Liver (tissue), 9 donors: ENCODE measurements around the gene PIGV. TPM values are rescaled to one million over a fixed set of nuclear protein-coding genes. Genes with fewer than 3 reads are reported as not detected.
A peak's percentile ranks its signal among the peaks of the same experiment; 100 is the strongest.

Experiments used
- DNase-seq: peaks from one replicate; pipeline ENCODE4 v3.0.0-alpha.2; 2017; ENCODE audit warnings: low spot score
- H3K27ac ChIP-seq, 2 donors: one replicate each; pipeline ENCODE4 v1.7.0; 2013; ENCODE audit warnings: inconsistent platforms in 2 of 2, low read length in 2 of 2, control low read depth in 1 of 2, low read depth in 1 of 2, mild to moderate bottlenecking in 1 of 2
- H3K27me3 ChIP-seq, 4 donors: one replicate each; pipeline versions ENCODE4 v1.6.1 to v1.7.0; 2013; ENCODE audit warnings: low read length in 3 of 4, inconsistent platforms in 1 of 4, mild to moderate bottlenecking in 1 of 4, moderate library complexity in 1 of 4; ENCODE audit not compliant: control insufficient read depth in 4 of 4, insufficient read depth in 4 of 4
- H3K36me3 ChIP-seq, 4 donors: one replicate each; pipeline versions ENCODE4 v1.6.1 to v1.7.0; 2013; ENCODE audit warnings: low read length in 3 of 4, mild to moderate bottlenecking in 3 of 4, low read depth in 1 of 4, moderate library complexity in 1 of 4; ENCODE audit not compliant: control insufficient read depth in 4 of 4, insufficient read depth in 3 of 4
- H3K4me1 ChIP-seq, 4 donors: one replicate each; pipeline versions ENCODE4 v1.6.1 to v1.7.0; 2013; ENCODE audit warnings: low read length in 3 of 4, mild to moderate bottlenecking in 3 of 4, moderate library complexity in 1 of 4; ENCODE audit not compliant: control insufficient read depth in 4 of 4, insufficient read depth in 4 of 4
- H3K4me3 ChIP-seq, 3 donors: one replicate each; pipeline versions ENCODE4 v1.6.1 to v1.7.0; 2013; ENCODE audit warnings: low read length in 3 of 3, control low read depth in 1 of 3, low read depth in 1 of 3, mild to moderate bottlenecking in 1 of 3
- H3K9ac ChIP-seq, 2 donors: one replicate each; pipeline ENCODE4 v1.7.0; 2013; ENCODE audit warnings: low read length in 2 of 2, mild to moderate bottlenecking in 2 of 2, moderate library complexity in 2 of 2, control low read depth in 1 of 2, low read depth in 1 of 2
- H3K9me3 ChIP-seq, 4 donors: one replicate each; pipeline versions ENCODE4 v1.6.1 to v1.7.0; 2013; ENCODE audit warnings: low read length in 3 of 4; ENCODE audit not compliant: control insufficient read depth in 4 of 4
- EGR1 ChIP-seq, 2 donors: IDR thresholded peaks; 2 replicates each; pipeline ENCODE4 v1.6.1; 2016 to 2018; ENCODE audit warnings: antibody characterized with exemption in 2 of 2, low read depth in 2 of 2
- FOXA1 ChIP-seq: IDR thresholded peaks from 2 replicates; pipeline ENCODE4 v1.6.1; 2016; ENCODE audit warnings: antibody characterized with exemption
- FOXA2 ChIP-seq: IDR thresholded peaks from 2 replicates; pipeline ENCODE4 v1.6.1; 2016; ENCODE audit warnings: antibody characterized with exemption
- GABPA ChIP-seq, 2 donors: IDR thresholded peaks in 1 of 2; conservative IDR thresholded peaks in 1 of 2; 2 replicates each; pipeline ENCODE4 v1.6.1; 2016; ENCODE audit warnings: antibody characterized with exemption in 2 of 2, mild to moderate bottlenecking in 1 of 2, moderate library complexity in 1 of 2
- HNF4A ChIP-seq, 2 donors: conservative IDR thresholded peaks; 2 replicates each; pipeline ENCODE4 v1.6.1; 2016; ENCODE audit warnings: antibody characterized with exemption in 2 of 2, mild to moderate bottlenecking in 2 of 2
- HNF4G ChIP-seq: IDR thresholded peaks from 2 replicates; pipeline ENCODE4 v1.6.1; 2016; ENCODE audit warnings: antibody characterized with exemption
- JUND ChIP-seq, 2 donors: IDR thresholded peaks; 2 replicates each; pipeline ENCODE4 v1.6.1; 2016; ENCODE audit warnings: antibody characterized with exemption in 2 of 2
- MAX ChIP-seq: IDR thresholded peaks from 2 replicates; pipeline ENCODE4 v1.6.1; 2016; ENCODE audit warnings: antibody characterized with exemption
- NR2F2 ChIP-seq: IDR thresholded peaks from 2 replicates; pipeline ENCODE4 v1.6.1; 2016; ENCODE audit warnings: antibody characterized with exemption
- RAD21 ChIP-seq, 2 donors: IDR thresholded peaks; 2 replicates each; pipeline ENCODE4 v1.6.1; 2016; ENCODE audit warnings: antibody characterized with exemption in 2 of 2, mild to moderate bottlenecking in 2 of 2
- REST ChIP-seq: IDR thresholded peaks from 2 replicates; pipeline ENCODE4 v1.6.1; 2016; ENCODE audit warnings: antibody characterized with exemption, mild to moderate bottlenecking
- RXRA ChIP-seq, 2 donors: IDR thresholded peaks; 2 replicates each; pipeline ENCODE4 v1.6.1; 2017 to 2018; ENCODE audit warnings: antibody characterized with exemption in 2 of 2, mild to moderate bottlenecking in 1 of 2
- SP1 ChIP-seq: IDR thresholded peaks from 2 replicates; pipeline ENCODE4 v1.6.1; 2018; ENCODE audit warnings: antibody characterized with exemption, mild to moderate bottlenecking
- TAF1 ChIP-seq: conservative IDR thresholded peaks from 2 replicates; pipeline ENCODE4 v1.6.1; 2016; ENCODE audit warnings: antibody characterized with exemption, mild to moderate bottlenecking
- YY1 ChIP-seq: IDR thresholded peaks from 2 replicates; pipeline ENCODE4 v1.6.1; 2016; ENCODE audit warnings: antibody characterized with exemption, mild to moderate bottlenecking
- WGBS: extraction: QIAGEN DNeasy Blood & Tissue Kit; methylation state at CpG from one replicate; pipeline ENCODE4 v1.1.7; 2013; 5-methylcytosine and 5-hydroxymethylcytosine counted together
- polyA plus RNA-seq, 2 donors: library from polyadenylated mRNA; stranded (reverse) in 1 of 2; unstranded in 1 of 2; fragments of 200-250 nt in 1 of 2; fragments of >200 nt in 1 of 2; fragmentation: Nextera tagmentation in 1 of 2; extraction: Ambion mirVana in 1 of 2; gene quantifications; one replicate each; pipeline versions ENCODE4 v1.2.1 to v1.2.3, GENCODE V29; 2013 to 2015
- total RNA-seq, 2 donors: library from RNA; depleted of rRNA; stranded (reverse); fragments of >200 nt; gene quantifications; one replicate each; pipeline ENCODE4 v1.2.3, GENCODE V29; 2014
- TF ChIP-seq, protein P1 (sequence below): IDR thresholded peaks from 2 replicates; pipeline ENCODE4 v1.6.1; 2016; ENCODE audit warnings: antibody characterized with exemption
- TF ChIP-seq, protein P2 (sequence below): IDR thresholded peaks from 2 replicates; pipeline ENCODE4 v1.6.1; 2016; ENCODE audit warnings: antibody characterized with exemption
- TF ChIP-seq, protein P3 (sequence below): fragments of 150-350 bp; IDR thresholded peaks from 2 replicates; pipeline ENCODE4 v1.5.1; 2017; ENCODE audit warnings: improper control_type of control experiment, low read depth, low read length; ENCODE audit not compliant: missing input control
- donor health status: healthy.
- donor health status: healthy.
- donor health status: healthy.
- donor health status: healthy.
- donor health status: healthy.

The PIGV gene
- total and polyA plus RNA-seq, 4 donors, result 13.9 to 24.3 (median 14.8) TPM

- TF ChIP-seq FOXA2, result peak; percentile 55
- TF ChIP-seq, protein P1, sequence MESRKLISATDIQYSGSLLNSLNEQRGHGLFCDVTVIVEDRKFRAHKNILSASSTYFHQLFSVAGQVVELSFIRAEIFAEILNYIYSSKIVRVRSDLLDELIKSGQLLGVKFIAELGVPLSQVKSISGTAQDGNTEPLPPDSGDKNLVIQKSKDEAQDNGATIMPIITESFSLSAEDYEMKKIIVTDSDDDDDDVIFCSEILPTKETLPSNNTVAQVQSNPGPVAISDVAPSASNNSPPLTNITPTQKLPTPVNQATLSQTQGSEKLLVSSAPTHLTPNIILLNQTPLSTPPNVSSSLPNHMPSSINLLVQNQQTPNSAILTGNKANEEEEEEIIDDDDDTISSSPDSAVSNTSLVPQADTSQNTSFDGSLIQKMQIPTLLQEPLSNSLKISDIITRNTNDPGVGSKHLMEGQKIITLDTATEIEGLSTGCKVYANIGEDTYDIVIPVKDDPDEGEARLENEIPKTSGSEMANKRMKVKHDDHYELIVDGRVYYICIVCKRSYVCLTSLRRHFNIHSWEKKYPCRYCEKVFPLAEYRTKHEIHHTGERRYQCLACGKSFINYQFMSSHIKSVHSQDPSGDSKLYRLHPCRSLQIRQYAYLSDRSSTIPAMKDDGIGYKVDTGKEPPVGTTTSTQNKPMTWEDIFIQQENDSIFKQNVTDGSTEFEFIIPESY, result no peak
- no peak for TF ChIP-seq TAF1
- TF ChIP-seq YY1, result no peak
- no peak for TF ChIP-seq HNF4G
- TF ChIP-seq MAX, result peak; percentile 21
- TF ChIP-seq JUND (IDR thresholded peaks at IDR 0.05), result peak; percentile 60 to 96
- TF ChIP-seq, protein P2, sequence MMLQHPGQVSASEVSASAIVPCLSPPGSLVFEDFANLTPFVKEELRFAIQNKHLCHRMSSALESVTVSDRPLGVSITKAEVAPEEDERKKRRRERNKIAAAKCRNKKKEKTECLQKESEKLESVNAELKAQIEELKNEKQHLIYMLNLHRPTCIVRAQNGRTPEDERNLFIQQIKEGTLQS, result no peak
- TF ChIP-seq FOXA1, result peak; percentile 14
- TF ChIP-seq RAD21 (IDR thresholded peaks at IDR 0.05), result peak in 1 of 2 donors; percentile 12
- TF ChIP-seq NR2F2, result no peak
- TF ChIP-seq GABPA (IDR thresholded peaks at IDR 0.05 in 1 of 2, conservative IDR thresholded peaks at IDR 0.05 in 1 of 2), result no peak
- no peak for TF ChIP-seq SP1
- TF ChIP-seq, protein P3, sequence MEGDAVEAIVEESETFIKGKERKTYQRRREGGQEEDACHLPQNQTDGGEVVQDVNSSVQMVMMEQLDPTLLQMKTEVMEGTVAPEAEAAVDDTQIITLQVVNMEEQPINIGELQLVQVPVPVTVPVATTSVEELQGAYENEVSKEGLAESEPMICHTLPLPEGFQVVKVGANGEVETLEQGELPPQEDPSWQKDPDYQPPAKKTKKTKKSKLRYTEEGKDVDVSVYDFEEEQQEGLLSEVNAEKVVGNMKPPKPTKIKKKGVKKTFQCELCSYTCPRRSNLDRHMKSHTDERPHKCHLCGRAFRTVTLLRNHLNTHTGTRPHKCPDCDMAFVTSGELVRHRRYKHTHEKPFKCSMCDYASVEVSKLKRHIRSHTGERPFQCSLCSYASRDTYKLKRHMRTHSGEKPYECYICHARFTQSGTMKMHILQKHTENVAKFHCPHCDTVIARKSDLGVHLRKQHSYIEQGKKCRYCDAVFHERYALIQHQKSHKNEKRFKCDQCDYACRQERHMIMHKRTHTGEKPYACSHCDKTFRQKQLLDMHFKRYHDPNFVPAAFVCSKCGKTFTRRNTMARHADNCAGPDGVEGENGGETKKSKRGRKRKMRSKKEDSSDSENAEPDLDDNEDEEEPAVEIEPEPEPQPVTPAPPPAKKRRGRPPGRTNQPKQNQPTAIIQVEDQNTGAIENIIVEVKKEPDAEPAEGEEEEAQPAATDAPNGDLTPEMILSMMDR, result no peak
- TF ChIP-seq REST, result peak; percentile 29
- no peak for TF ChIP-seq EGR1 (IDR thresholded peaks at IDR 0.05; ENCODE audit: low read depth in 2 of 2)
- peak in 1 of 2 donors; percentile 82 for TF ChIP-seq RXRA (IDR thresholded peaks at IDR 0.05)
- peak in 1 of 2 donors; percentile 18 for TF ChIP-seq HNF4A (conservative IDR thresholded peaks at IDR 0.05)
- H3K4me3 ChIP-seq, result no peak overlapping the region
- peaks cover 0 to 9% (median 0%) of the 10 kb centered on the region in 4 donors for H3K4me1 ChIP-seq
- no peak overlapping the region for H3K9ac ChIP-seq
- H3K27me3 ChIP-seq, result no peaks in the 10 kb centered on the region
- WGBS, result 92% methylated on average over 2 of the region's 2 CpGs
- H3K36me3 ChIP-seq, result peaks cover 23 to 84% (median 65%) of the 10 kb centered on the region in 4 donors
- DNase-seq, result no peak
- H3K27ac ChIP-seq, result peak overlapping the region; percentile 0 to 71
- no peaks in the 10 kb centered on the region for H3K9me3 ChIP-seq
These were observed 16.0 kb upstream of the PIGV start for GRCh38 chr1:26771643-26772321.
